Measurements from ENCODE around the gene SUGP2. TPM values are rescaled to one million over a fixed set of nuclear protein-coding genes. Genes with fewer than 3 reads are reported as not detected.

Gene SUGP2
- total and polyA plus RNA-seq, 9 donors, result 27.0 to 81.9 (median 53.7) TPM

GRCh38 chr19:19061506-19061905 is 28.2 kb upstream of the SUGP2 start:
- DNase-seq, result no peak
- Histone ChIP-seq H3K36me3 (no peaks in the 10 kb centered on the region), H3K4me1 (ENCODE audit: insufficient read depth) (peaks cover 3% of the 10 kb centered on the region), H3K4me3 (no peak overlapping the region), H3K27ac (no peak overlapping the region), H3K9me3 (no peaks in the 10 kb centered on the region), H3K27me3 (no peaks in the 10 kb centered on the region)
- WGBS, 3 donors, result 65 to 74% (median 72%) methylated on average over 8 of the region's 8 CpGs
- intact Hi-C loops (cut with DNase I), result loop anchor here in 1 of 4 donors (5.0 kb wide), 1 partner anchor 76 kb away; the partner anchor contains the start of gene TMEM161A
- TF ChIP-seq, protein P1, sequence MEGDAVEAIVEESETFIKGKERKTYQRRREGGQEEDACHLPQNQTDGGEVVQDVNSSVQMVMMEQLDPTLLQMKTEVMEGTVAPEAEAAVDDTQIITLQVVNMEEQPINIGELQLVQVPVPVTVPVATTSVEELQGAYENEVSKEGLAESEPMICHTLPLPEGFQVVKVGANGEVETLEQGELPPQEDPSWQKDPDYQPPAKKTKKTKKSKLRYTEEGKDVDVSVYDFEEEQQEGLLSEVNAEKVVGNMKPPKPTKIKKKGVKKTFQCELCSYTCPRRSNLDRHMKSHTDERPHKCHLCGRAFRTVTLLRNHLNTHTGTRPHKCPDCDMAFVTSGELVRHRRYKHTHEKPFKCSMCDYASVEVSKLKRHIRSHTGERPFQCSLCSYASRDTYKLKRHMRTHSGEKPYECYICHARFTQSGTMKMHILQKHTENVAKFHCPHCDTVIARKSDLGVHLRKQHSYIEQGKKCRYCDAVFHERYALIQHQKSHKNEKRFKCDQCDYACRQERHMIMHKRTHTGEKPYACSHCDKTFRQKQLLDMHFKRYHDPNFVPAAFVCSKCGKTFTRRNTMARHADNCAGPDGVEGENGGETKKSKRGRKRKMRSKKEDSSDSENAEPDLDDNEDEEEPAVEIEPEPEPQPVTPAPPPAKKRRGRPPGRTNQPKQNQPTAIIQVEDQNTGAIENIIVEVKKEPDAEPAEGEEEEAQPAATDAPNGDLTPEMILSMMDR (IDR thresholded peaks at IDR 0.05), result no peak
- TF ChIP-seq EP300 (IDR thresholded peaks at IDR 0.05), result no peak
- TF ChIP-seq POLR2A (IDR thresholded peaks at IDR 0.05), result no peak

GRCh38 chr19:19059837-19060611 is 26.7 kb upstream of the SUGP2 start:
- Histone ChIP-seq H3K27me3 (no peaks in the 10 kb centered on the region), H3K9me3 (no peaks in the 10 kb centered on the region), H3K4me1 (ENCODE audit: insufficient read depth) (peaks cover 2% of the 10 kb centered on the region), H3K27ac (no peak overlapping the region), H3K4me3 (no peak overlapping the region), H3K36me3 (no peaks in the 10 kb centered on the region)
- DNase-seq, result no peak
- WGBS, 3 donors, result 77 to 79% (median 78%) methylated on average over 12 of the region's 12 CpGs
- intact Hi-C loops (cut with DNase I), result loop anchor here in 3 of 4 donors (5.0 to 10.0 kb wide), 4 partner anchors 77 to 115 kb away; partner anchors contain the start of genes MEF2B (in 1 of the 3) and TMEM161A (in 1 of the 3)
- TF ChIP-seq POLR2A (IDR thresholded peaks at IDR 0.05), result no peak
- TF ChIP-seq EP300 (IDR thresholded peaks at IDR 0.05), result no peak
- TF ChIP-seq, protein P1 (IDR thresholded peaks at IDR 0.05), result no peak

GRCh38 chr19:19059018-19059836 is 25.9 kb upstream of the SUGP2 start:
- 55 to 64% (median 60%) methylated on average over 15 to 17 of the region's 17 CpGs for whole genome bisulfite sequencing, 3 donors
- no peaks in the 10 kb centered on the region for H3K36me3 ChIP-seq
- H3K27ac ChIP-seq, result no peak overlapping the region
- H3K4me3 ChIP-seq, result no peak overlapping the region
- H3K27me3 ChIP-seq, result no peaks in the 10 kb centered on the region
- H3K4me1 ChIP-seq (ENCODE audit: insufficient read depth), result no peaks in the 10 kb centered on the region
- DNase-seq, result no peak
- TF ChIP-seq, protein P1 (IDR thresholded peaks at IDR 0.05), result no peak
- TF ChIP-seq EP300 (IDR thresholded peaks at IDR 0.05) (no peak), POLR2A (IDR thresholded peaks at IDR 0.05) (no peak)
- H3K9me3 ChIP-seq, result no peaks in the 10 kb centered on the region
- intact Hi-C loops (cut with DNase I), result loop anchor here in 2 of 4 donors (5.0 to 10.0 kb wide), 3 partner anchors 83 to 116 kb away; partner anchors contain the start of gene MEF2B (in 1 of the 2)

- intact Hi-C loops (cut with DNase I), result loop anchor here in 2 of 4 donors (5.0 to 10.0 kb wide), 3 partner anchors 85 to 117 kb away; partner anchors contain the start of gene MEF2B (in 1 of the 2)
- no peaks in the 10 kb centered on the region for H3K9me3 ChIP-seq
- WGBS, 3 donors, result 82 to 86% (median 83%) methylated on average over 7 of the region's 7 CpGs
These were observed 24.4 kb upstream of the SUGP2 start for GRCh38 chr19:19057720-19058119.

More at GRCh38 chr19:19057720-19058119, 24.4 kb upstream of the SUGP2 start:
- no peaks in the 10 kb centered on the region for H3K27me3 ChIP-seq
- TF ChIP-seq POLR2A (IDR thresholded peaks at IDR 0.05), result no peak
- no peak for TF ChIP-seq EP300 (IDR thresholded peaks at IDR 0.05)
- TF ChIP-seq, protein P1 (IDR thresholded peaks at IDR 0.05), result no peak
- no peak for DNase-seq
- no peaks in the 10 kb centered on the region for H3K36me3 ChIP-seq
- H3K4me1 ChIP-seq (ENCODE audit: insufficient read depth), result no peaks in the 10 kb centered on the region
- no peak overlapping the region for H3K27ac ChIP-seq
- H3K4me3 ChIP-seq, result no peak overlapping the region
